OCI-LY3 (cell line): ENCODE results near the gene ANKS1B.

Source experiments
- H2AFZ ChIP-seq: fragments of 200-600, 300-600 bp; shearing (Covaris generic); 2 replicates; pipeline ENCODE4 v1.6.0; 2014; ENCODE audit warnings: antibody characterized with exemption, low read depth, low read length
- H3K27ac ChIP-seq: fragments of 200-600, 300-600 bp; sonication (generic); 2 replicates; pipeline ENCODE4 v1.5.1; 2014; ENCODE audit warnings: mild to moderate bottlenecking, low read length, moderate library complexity, mixed read lengths
- H3K27me3 ChIP-seq: fragments of 200-600, 300-600 bp; sonication (generic); 2 replicates; pipeline ENCODE4 v1.6.1; 2014; ENCODE audit warnings: low read depth, low read length, mixed read lengths
- H3K36me3 ChIP-seq: fragments of 200-600, 300-600 bp; sonication (generic); replicated peaks from 2 replicates; pipeline ENCODE3; 2014; ENCODE audit warnings: low read depth, low read length, mixed read lengths
- H3K4me1 ChIP-seq: fragments of 300-600, 200-600 bp; sonication (generic); 2 replicates; pipeline ENCODE4 v1.6.1; 2014; ENCODE audit warnings: low read length, mixed read lengths
- H3K4me2 ChIP-seq: fragments of 200-600, 300-600 bp; sonication (generic); 2 replicates; pipeline ENCODE4 v1.6.1; 2014; ENCODE audit warnings: low read length, mixed read lengths
- H3K4me3 ChIP-seq: fragments of 300-600, 200-600 bp; sonication (generic); 2 replicates; pipeline ENCODE4 v1.5.1; 2014; ENCODE audit warnings: antibody characterized with exemption, mild to moderate bottlenecking, low read length, moderate library complexity
- H3K79me2 ChIP-seq: fragments of 300-600, 200-600 bp; shearing (Covaris generic); 2 replicates; pipeline ENCODE4 v1.6.1; 2014; ENCODE audit warnings: mild to moderate bottlenecking, low read length, mixed read lengths
- H3K9ac ChIP-seq: fragments of 300-600, 200-600 bp; shearing (Covaris generic); 2 replicates; pipeline ENCODE4 v1.6.0; 2014; ENCODE audit warnings: mild to moderate bottlenecking, low read length, moderate library complexity
- H3K9me3 ChIP-seq: fragments of 200-600, 300-600 bp; shearing (Covaris generic); 2 replicates; pipeline ENCODE4 v1.6.1; 2014; ENCODE audit warnings: low read length, mixed read lengths; ENCODE audit not compliant: insufficient read depth
- H4K20me1 ChIP-seq: fragments of 200-600, 300-600 bp; sonication (generic); 2 replicates; pipeline ENCODE4 v1.6.1; 2016; ENCODE audit warnings: low read length, mixed read lengths; ENCODE audit not compliant: insufficient read depth
- EZH2phosphoT487 ChIP-seq: fragments of 200-600 bp; shearing (Covaris generic); IDR thresholded peaks from 2 replicates; pipeline ENCODE4 v1.6.1; 2018; ENCODE audit warnings: antibody characterized with exemption, mixed run types, low read depth
- TF ChIP-seq, protein P1 (sequence below): fragments of 200-600, 300-600 bp; sonication (generic); IDR thresholded peaks from 2 replicates; pipeline ENCODE4 v1.5.1; 2014; ENCODE audit warnings: antibody characterized with exemption, low read length, low read depth

The ANKS1B gene

DNA sequence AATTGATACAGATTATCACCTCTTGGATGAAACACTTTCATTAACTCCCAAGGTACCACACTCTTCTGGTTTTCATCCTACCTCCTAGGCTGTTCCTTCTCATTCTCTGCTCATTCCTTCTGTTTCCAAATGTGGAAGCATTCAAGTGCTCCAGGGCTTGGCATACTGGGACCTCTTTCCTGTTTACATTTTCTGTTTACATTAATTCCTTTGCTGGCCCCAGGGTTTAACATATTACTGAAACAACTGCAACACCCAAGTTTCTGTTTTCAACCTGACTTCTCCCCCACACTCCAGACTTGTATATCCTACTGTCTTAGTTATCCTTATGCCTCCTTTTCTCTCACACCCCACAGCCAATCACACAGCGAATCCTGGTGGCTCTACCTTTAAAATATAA lies 723.5 kb downstream of the ANKS1B start:
- Histone ChIP-seq H4K20me1 (no peaks in the 10 kb centered on the region), H3K4me1 (peaks cover 3% of the 10 kb centered on the region; the same call in 1 of the 2 replicates), H3K9ac (no peak overlapping the region), H3K79me2 (no peaks in the 10 kb centered on the region), H3K4me3 (no peak overlapping the region), H2AFZ (no peak overlapping the region), H3K9me3 (no peaks in the 10 kb centered on the region), H3K4me2 (no peak overlapping the region), H3K27ac (no peak overlapping the region), H3K36me3 (no peaks in the 10 kb centered on the region), H3K27me3 (no peaks in the 10 kb centered on the region)
- TF ChIP-seq EZH2phosphoT487, result no peak

DNA sequence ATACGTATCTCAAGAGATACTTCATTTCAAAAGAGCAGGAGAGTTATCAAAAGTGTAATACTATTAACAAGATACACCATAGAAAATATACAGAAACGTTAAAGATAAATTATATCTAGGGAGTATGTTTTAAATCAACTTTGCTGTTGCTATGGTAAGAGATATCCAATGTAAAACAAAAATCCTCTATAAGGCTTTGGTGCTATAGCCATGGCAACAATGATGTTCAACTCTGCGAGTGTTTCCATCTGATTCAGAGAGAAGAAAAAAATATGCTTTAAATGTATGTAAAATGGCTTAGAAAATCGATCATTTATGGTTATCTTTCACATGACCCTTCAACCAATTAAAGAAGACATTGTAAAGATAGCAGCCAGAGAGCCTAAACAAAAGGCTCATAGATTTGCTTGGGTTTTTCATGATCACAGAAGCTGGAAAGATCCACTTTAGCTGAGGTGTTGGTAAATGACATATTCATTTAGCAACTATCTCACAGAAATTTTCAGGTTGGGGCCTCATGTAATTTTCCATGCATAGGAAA lies 724.2 kb downstream of the ANKS1B start:
- H3K9me3 ChIP-seq, result no peaks in the 10 kb centered on the region
- no peak overlapping the region for H3K27ac ChIP-seq
- H4K20me1 ChIP-seq, result no peaks in the 10 kb centered on the region
- no peak for TF ChIP-seq EZH2phosphoT487
- TF ChIP-seq, protein P1, sequence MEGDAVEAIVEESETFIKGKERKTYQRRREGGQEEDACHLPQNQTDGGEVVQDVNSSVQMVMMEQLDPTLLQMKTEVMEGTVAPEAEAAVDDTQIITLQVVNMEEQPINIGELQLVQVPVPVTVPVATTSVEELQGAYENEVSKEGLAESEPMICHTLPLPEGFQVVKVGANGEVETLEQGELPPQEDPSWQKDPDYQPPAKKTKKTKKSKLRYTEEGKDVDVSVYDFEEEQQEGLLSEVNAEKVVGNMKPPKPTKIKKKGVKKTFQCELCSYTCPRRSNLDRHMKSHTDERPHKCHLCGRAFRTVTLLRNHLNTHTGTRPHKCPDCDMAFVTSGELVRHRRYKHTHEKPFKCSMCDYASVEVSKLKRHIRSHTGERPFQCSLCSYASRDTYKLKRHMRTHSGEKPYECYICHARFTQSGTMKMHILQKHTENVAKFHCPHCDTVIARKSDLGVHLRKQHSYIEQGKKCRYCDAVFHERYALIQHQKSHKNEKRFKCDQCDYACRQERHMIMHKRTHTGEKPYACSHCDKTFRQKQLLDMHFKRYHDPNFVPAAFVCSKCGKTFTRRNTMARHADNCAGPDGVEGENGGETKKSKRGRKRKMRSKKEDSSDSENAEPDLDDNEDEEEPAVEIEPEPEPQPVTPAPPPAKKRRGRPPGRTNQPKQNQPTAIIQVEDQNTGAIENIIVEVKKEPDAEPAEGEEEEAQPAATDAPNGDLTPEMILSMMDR, result no peak
- no peak overlapping the region for H3K4me3 ChIP-seq
- no peaks in the 10 kb centered on the region for H3K79me2 ChIP-seq
- peaks cover 3% of the 10 kb centered on the region; the same call in 1 of the 2 replicates for H3K4me1 ChIP-seq
- no peak overlapping the region for H3K4me2 ChIP-seq
- no peaks in the 10 kb centered on the region for H3K27me3 ChIP-seq
- no peaks in the 10 kb centered on the region for H3K36me3 ChIP-seq
- H2AFZ ChIP-seq, result no peak overlapping the region
- H3K9ac ChIP-seq, result no peak overlapping the region

DNA sequence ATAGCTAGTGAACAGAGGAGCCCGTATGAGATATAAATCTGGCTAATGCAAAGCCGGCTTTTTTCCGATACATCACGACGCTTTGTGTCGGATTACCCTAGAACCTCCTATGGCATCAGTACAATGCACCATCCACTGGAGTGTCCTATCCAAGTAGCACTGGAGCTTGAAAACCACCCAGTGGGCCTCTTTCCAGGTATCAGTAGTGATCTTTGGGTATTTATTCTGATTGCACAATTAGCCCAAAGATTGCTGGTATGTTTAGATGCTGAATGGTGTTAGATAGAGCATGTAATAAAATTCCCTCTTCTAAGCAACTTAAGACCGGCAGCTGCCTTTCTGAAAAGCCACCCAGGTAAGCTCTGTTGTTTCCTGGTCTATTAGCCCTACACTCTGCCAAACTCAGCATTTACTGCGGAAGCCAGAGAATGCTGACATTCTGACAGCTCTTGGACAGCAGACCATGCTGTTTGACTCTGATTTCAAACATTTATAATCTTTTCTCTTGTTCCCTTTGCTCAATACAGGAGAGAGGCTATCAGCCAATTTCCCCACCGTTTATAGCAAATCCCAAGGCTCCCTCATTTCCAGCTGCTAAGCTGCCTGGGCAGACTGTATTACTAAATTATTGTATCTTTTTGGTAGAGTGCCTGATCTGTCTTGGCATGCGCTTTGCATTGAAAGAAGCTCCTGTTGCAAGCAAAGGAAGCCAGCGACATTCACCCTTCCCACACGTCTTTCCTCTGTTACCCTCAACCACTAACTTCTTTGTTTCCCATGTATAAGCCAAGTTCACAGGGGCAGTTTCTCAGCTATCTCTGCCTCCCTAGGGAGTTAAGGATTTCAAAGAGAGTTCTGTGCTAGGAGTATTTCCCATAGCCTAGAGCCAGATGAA lies 725.4 kb downstream of the ANKS1B start:
- TF ChIP-seq EZH2phosphoT487, result no peak
- TF ChIP-seq, protein P1, result no peak
- Histone ChIP-seq H3K27me3 (no peaks in the 10 kb centered on the region), H2AFZ (no peak overlapping the region), H3K27ac (no peak overlapping the region), H3K4me3 (no peak overlapping the region), H3K79me2 (no peaks in the 10 kb centered on the region), H3K4me2 (no peak overlapping the region), H3K36me3 (no peaks in the 10 kb centered on the region), H3K9ac (no peak overlapping the region), H3K9me3 (no peaks in the 10 kb centered on the region), H3K4me1 (peaks cover 6% of the 10 kb centered on the region), H4K20me1 (no peaks in the 10 kb centered on the region)

DNA sequence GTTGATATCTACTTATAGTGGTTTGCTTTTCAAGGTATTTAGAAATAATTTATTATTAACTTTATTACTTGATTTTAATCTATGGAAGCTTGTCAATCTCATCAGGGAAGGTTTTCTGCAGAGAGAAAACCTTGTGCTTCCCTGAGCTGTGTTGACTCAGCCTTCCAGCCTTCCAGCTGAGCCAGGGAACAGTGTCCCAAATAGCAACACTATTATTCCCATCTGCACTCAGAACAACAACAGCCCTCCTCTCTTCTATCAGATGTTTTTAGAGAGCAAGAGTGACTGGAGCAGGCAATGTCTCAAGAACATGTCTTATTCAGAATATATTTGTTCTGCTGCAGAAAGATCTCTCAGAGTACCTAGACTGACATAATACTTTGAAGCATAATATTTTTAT lies 727.1 kb downstream of the ANKS1B start:
- TF ChIP-seq EZH2phosphoT487, result no peak
- TF ChIP-seq, protein P1, result no peak
- peaks cover 20% of the 10 kb centered on the region for H3K4me1 ChIP-seq
- no peak overlapping the region for H2AFZ ChIP-seq
- H3K4me2 ChIP-seq, result no peak overlapping the region
- H3K79me2 ChIP-seq, result no peaks in the 10 kb centered on the region
- H3K9me3 ChIP-seq, result no peaks in the 10 kb centered on the region
- no peak overlapping the region for H3K4me3 ChIP-seq
- H3K36me3 ChIP-seq, result no peaks in the 10 kb centered on the region
- no peaks in the 10 kb centered on the region for H4K20me1 ChIP-seq
- H3K27me3 ChIP-seq, result no peaks in the 10 kb centered on the region
- no peak overlapping the region for H3K27ac ChIP-seq
- H3K9ac ChIP-seq, result no peak overlapping the region
